NCI-H1417 treated with DMSO at 0.1 percent for 48 hours (cell line): Measurements from ENCODE around the gene WFDC2.
"Not testable (repeated sequence)": the region's sequence is repeated elsewhere in the genome, so short reads cannot be mapped to it uniquely, and the experiment has no call there.

Experiments used
- DNase-seq: peaks from one replicate; lab custom pipeline; 2025; lab: John Stamatoyannopoulos, UW

The WFDC2 gene

DNA sequence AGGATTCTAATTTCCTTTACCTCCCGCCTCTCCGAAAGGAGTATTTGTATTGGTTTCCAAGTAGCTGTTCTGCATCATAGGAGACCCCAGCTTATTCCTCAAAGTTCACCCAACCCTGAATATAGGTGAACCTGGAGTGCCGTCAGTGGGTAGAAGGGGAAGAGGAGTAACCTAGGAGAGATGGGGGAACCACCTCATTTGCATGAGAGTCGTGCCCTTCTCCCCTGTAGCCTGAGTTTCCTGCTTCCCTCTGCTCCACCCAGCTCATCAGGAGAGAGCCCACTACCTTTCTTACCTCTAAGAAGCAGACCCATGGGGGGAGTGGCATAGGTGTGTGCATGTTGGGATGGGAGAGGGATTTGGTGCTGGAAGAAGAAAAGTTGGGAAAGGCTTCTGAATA, 17.3 kb upstream of the WFDC2 start:
- no peak for DNase-seq

DNA sequence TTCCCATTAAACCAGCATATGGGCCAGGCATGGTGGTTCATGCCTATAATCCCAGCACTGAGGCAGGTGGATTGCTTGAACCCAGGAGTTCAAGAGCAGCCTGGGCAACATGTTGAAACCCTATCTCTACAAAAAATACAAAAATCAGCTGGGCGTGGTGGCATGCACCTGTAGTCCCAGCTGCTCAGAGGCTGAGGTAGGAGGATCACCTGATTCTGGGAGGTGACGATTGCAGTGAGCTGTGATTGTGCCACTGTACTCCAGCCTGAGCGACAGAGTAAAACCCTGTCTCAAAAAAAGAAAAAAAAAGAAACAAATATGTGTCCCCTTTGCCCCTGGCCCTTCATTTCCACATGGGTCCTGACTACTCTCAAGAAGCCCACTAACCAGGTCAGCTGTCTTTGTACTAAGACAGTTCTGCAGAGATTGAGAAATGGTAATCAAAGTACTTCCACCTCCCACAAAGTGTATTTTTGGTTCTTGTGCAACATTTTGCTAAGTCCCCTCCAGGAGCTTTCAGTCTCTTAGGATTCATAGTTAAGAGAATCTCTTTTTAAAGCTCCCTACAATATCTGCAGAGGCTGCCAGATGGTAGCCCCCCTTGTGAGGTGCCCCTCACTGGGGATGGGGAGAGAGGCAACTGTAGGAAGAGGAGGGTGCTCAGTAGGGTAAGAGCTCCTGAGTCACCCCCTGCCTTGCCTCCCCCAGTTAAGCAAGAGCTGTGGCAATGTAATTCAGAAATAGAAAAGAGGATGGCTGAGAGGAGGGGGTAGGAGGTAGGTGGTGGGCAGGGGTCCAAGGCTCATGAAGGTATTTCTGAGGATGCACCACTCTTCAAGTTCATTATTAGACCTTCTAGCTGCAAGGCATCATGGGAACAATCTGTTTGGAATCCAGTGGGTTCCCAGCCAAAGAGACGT, 16.5 kb upstream of the WFDC2 start:
- no peak for DNase-seq

DNA sequence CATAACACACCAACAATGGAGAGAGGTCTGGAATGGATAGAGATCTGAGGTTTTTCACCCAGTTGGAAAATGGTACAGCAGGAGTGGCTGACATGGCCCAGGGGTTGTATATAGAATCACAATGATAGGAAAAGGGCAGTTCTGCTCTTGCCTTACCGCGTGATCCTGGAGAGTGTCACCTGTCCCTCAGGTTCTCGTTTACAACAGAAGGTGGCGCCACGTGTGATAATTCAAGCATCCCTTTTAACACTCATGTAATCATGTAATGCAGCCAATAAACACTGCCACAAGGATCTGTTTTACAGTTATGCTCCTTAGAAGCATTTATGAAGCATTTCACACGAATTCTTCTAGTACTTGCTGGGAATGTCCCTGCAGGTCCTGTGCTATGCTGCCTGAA, 12.9 kb upstream of the WFDC2 start:
- DNase-seq: no peak

DNA sequence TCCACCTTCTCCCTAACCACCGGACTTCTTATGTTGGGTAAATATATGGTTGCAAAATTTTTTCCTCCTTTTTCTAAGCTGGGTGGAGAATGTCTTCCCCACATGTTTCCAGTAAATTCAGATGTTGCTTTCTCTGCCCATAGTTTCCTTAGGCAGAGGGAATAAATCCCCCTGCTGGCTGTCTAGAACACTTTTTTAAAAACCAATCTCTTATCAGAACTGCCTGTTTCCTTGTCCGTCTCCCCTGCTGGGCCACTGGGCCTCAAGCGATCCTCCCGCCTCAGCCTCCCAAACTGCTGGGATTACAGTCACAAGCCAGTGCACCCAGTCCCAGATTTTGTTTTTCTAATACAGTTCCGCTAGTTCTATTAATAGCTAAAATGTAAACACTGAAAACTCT, 9.9 kb upstream of the WFDC2 start:
- no peak for DNase-seq

DNA sequence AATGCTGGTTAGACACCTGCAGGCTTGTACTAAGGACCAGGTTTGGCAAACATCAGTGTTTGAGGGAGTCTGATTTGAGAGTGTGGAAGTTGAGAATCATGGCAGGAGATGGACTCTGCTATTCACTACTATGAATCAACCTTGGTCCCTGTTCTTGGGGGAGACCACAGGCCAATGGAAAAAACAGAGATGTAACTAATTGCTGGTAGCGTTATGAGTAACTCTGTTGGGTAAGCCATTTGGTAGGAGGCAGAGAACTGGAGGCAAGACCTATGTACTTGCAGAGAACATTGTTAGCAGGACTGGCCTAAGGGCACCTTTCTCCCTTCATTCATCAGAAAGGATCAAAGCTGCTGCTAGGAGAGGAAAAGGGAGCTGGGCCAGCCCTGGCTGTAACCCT, 8.3 kb upstream of the WFDC2 start:
- DNase-seq: no peak

DNA sequence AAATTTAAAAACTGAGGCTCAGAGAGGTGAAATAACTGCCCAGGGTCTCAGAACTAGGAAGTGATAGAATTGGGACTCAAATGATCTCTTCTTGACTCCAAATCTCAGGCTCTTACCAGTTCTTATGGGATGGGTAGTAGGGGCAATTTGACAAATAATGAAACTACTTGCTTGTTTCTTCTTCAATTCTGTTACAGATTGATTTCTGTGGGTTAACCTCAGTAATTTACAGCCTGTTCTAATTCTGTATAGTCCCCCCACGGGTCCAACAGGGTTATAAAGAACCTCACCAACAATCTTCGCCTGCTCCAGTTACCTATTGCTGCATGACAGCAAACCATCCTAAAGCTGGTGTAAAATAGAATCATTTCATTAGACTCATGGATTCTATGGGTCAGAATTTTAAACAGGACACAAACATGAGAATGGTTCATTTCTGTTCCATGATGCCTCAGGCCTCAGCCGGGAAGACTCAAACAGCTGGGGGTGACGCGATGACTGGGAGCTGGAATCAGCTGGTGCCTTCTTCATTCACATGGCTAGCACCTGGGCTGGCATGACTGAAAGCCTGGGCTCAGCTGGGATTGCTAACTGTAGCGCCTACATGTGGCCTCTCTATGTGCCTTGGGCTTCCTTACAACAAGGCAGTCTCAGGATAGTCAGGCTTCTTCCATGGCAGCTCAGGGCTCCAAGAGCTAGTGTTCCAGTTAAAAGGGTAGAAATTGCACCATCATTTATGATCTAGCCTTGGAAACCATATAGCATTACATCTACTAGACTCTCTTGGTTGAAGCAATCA, 6.6 kb upstream of the WFDC2 start:
- DNase-seq: no peak

DNA sequence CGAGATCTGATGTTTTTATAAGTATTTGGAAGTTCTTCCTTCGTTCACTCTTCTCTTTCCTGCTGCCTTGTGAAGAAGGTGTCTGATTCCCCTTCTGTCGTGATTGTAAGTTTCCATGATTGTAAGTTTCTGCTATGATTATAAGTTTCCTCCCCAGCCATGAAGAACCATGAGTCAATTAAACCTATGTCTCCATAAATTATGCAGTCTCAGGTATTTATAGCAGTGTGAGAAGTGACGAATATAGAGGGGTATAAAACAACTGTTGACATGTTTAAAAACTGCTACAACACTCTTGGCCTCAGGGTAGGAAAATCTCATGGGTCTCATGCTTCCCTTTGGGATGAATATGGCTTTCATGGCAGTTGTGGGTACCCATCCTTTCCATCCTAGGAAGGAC, 5.8 kb upstream of the WFDC2 start:
- DNase-seq: no peak

DNA sequence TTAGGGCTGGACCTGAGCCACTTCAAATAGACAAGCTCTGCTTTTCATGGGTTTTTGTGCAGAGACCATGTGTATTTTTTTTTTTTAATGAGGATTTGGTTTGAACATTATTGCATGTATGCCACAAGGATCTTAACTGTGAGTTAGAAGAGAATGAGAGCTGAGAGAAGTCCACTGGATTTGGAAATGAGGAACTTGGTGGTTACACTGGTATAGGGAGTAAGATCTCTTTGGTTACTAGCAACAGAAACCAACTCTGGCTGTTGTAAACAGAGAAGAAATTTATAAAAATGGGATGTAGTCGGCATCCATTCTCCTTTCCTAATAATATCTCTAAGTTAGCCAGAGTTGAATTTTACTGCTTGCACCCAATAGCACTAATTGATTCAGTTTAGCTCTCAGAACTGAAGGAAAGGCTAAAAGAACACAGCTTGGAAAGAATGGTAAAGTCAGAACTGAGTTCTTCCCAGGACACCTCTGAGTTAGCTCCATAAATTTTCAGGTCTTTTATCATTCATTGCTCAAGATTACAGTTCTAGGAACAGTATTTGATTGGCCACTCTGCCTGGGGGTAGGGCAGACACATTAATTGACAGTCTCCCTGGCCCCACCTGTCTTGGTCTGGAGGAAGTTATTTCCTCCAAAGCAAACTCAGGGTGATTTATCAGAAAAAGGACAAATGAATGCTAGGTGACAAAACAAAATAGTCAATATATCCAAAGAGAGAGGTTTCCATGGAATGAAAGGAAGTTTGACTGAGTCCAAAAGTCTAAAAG, 3.9 kb upstream of the WFDC2 start:
- no peak for DNase-seq

DNA sequence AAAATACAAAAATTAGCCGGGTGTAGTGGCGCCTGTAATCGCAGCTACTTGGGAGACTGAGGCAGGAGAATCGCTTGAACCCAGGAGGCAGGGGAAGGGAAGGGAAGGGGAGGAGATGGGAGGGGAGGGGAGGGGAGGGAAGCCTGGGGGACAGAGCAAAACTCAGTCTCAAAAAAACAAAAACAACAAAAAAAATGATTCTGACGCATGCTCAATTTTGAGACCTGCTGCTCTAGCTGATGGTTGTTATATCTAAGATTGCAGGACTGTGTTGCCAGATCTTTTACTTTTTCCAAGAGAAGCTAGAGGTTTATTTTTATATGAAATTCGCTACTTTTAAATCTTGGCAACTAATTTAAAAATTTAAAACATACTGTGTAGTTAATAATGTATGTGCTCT, 2.4 kb upstream of the WFDC2 start:
- DNase-seq: no peak

DNA sequence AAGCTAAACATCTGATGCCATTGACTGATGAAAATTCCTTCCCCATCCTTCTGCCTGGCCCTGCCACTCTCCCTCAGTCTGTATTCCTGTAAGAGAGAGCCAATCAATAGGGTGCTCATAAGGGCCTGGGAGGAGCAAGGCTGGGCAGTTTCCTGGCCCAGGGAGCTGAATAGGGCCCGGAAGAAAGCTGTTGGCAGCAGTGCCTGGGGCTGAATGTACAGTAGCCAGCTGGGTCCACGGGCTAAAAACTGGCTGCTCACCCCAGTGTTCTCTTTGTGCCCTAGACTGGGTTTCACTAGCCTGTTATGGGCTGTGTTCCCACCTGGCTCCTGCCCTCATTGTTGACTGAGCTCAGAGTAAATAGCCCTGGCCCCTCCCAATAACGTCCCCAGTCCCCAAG, 1.7 kb upstream of the WFDC2 start:
- peak; percentile 35 for DNase-seq

DNA sequence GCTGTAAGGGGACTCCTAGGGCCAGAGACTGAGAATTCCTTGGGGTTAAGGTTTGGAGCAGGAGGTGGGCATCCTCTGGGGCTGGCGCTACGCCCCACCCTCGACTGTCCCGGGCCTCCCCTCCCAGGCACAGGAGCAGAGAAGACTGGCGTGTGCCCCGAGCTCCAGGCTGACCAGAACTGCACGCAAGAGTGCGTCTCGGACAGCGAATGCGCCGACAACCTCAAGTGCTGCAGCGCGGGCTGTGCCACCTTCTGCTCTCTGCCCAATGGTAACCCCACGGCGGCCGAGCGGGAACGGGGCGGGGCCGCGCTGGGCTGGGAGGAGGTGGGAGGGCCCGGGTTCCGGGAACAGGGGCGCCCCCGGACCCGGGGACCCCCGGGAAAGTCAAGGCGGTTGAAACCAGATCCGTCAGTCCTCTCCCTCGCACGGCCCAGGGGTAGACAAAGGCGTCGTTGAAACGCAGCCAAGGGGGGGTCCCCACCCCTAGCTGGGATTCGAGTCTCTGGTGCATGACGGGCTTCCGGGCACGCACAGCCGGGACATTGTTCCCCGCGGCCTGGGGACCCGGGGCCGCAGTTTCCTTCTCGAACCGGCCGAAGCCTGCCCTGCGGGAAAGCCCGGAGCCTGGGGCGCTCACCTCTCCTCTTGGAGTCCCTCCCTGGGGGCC, 844 bp downstream of the WFDC2 start:
- no peak for DNase-seq

DNA sequence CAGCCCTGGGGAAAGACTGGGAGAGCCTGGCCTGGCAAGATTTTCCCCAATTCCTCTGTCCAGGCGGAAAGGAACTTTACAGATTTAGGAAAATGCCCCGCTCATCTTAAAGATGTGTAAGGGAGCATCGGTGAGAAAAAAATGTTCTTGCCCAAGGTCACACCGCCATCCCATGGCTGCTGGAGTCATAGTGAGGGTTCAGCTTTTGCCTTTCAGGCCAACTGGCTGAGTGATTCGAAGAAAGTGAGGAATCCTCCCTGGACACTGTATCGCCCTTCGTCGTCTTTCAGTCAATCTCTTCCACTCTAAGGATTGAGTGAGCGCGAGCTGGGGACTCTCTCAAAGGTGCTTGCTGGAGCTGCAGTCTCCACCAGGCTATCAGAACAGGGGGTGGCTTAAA, 1.4 kb downstream of the WFDC2 start:
- no peak for DNase-seq

DNA sequence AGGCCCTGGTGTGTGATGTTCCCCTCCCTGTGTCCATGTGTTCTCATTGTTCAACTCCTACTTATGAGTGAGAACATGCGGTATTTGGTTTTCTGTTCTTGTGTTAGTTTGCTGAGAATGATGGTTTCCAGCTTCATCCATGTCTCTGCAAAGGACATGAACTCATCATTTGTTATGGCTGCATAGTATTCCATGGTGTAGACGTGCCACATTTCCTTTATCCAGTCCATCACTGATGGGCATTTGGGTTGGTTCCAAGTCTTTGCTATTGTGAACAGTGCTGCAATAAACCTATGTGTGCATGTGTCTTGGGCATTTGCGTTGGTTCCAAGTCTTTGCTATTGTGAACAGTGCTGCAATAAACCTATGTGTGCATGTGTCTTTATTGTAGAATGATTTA, 2.7 kb downstream of the WFDC2 start:
- not testable (repeated sequence) for DNase-seq

DNA sequence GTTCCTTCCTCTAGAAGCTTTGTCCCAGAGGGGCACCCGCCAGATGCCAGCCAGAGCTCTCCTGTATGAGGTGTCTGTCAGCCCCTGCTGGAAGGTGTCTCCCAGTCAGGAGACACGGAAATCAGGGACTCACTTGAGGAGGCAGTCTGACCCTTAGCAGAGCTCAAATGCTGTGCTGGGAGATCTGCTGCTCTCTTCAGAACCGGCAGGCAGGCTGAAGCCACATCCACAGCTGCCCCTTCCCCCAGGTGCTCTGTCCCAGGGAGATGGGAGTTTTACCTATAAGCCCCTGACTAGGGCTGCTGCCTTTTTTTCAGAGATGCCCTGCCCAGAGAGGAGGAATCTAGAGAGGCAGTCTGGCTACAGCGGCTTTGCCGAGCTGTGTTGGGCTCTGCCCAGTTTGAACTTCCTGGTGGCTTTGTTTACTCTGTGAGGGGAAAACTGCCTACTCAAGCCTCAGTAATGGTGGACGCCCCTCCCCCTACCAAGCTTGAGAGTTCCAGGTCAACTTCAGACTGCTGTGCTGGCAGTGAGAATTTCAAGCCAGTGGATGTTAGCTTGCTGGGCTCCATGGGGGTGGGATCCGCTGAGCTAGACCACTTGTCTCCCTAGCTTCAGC, 8.1 kb downstream of the WFDC2 start:
- DNase-seq: not testable (repeated sequence)

DNA sequence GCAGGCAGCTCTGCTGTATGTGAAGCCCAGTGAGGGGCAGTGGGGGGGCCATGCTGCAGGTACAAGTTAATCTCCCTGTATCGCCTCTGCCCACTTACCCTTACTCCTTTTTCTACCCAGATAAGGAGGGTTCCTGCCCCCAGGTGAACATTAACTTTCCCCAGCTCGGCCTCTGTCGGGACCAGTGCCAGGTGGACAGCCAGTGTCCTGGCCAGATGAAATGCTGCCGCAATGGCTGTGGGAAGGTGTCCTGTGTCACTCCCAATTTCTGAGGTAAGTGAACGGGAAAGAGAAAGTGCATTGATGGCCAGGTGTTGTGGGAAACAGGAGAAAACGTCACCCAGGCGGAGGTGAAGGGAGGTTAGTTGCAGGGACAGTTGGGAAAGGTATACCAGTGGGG, 10.3 kb downstream of the WFDC2 start:
- DNase-seq: no peak

DNA sequence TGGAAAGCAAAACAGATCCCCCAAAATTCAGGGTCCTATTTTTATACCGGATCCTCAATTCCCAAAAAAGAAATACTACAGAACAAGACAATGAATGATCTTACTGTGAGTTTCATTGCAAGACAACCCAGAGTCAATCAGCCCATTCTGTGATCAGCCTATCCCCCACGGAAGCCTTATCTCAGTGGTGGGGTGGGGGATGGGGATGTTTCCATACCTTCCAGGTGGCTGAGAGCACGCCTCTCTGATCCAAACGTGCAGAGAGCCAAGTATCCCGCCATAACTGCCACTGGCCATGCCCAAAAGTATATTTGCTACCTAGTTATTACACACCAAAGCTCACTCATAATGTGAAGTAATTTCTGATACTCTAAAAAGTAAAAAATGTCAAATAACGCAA, 15.1 kb downstream of the WFDC2 start:
- DNase-seq: no peak

DNA sequence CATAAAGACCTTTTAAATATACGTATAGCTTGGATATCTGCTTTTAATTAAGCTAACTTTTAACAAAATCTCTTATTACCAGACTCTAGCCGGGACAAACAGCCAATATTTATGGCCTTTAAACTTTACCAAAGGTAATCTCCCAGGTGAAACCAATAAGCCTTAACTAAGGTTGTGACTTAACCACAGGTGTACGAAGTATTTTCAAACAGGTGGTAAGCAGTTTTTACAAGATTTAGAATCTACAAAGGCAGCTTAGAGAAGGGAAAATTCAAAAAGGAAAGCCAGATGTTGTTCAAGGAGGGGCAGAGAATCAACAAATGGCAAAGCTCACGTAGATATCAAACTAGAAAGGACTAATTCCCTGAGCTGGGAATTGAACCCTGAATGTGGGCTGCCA, 15.8 kb downstream of the WFDC2 start:
- no peak for DNase-seq

DNA sequence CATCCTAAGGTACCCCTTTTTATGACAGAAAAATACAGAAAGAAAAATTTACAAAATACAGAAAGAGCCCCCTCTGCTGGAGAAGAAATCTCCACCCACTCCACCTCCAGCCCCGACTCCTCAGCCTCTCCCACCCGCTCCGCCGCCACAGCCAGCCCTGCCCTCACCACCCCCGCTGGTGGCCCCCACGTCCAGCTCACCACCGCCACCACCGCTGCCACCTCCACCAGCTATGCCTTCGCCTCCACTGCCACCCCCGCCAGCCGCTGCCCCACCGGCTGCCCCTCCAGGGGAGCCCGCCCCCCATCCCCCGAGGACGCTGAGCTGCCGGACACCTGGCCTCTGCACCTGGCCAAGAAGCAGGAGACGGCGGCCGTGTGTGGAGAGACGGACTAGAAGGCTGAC, 17.7 kb downstream of the WFDC2 start:
- no peak for DNase-seq

DNA sequence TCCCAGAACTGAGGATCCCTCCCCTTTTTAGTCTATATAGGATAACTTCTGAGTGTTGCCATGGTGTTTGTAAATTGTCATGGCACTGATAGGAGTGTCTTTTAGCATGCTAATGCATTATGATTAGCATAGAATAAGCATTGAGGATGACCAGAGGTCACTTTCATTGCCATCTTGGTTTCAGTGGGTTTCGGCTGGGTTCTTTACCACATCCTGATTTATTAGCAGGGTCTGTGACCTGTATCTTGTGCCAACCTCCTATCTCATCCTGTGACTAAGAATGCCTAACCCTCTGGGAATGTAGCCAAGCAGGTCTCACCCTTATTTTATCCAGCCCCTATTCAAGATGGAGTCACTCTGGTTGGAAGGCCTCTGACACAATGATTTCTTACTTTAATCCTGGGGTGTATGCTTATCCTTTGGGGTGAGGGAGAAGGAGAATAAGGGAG, 19.6 kb downstream of the WFDC2 start:
- no peak for DNase-seq

DNA sequence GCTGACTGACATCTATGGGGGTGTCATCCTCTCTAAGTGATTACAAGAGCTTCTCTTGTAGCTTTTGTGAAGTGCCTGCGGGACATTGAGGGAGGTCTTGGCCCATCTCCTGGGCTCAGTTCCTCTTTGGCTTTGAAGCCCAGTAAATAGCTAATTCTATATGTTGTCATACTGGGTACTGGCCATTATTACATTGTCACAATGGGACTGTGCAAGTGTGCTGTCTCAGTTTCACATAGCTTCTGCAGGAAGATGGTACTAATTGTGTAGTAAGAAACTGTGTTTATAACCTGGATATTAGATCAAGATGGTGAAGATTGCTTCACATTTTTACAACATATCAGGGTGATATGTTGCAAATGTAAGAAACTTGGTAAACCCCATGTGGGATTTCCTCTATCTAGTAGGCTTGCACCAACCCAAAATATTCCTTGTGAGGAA, 26.0 kb downstream of the WFDC2 start:
- no peak for DNase-seq

DNA sequence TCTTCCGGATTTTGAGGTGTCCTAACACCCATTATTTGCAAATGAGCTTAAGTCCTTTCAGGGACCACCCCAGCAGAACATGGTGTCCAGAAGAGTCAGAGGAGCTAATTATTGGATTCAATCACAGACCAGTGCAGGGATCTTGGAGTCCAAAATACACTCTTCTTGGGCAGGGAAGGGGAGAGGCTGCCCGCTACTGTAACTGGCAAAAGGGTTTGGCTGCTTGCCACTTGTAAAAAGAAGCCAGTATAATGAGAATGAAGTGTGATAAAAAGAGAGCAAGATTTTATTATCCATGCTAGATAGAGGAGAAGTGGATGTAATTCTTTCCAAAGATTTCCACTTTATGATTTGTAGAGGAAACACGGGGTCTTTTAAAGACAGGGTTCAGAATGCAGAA, 26.6 kb downstream of the WFDC2 start:
- no peak for DNase-seq
